HCT116 (cell line): ENCODE data around the gene NEUROD2. TPM values are rescaled to one million over a fixed set of nuclear protein-coding genes. Genes with fewer than 3 reads are reported as not detected.

Experiments
- ATAC-seq: fragments of 200-7000 bp; cut with Tn5 transposase; 2 replicates; pipeline ENCODE4 v1.9.1; 2020; ENCODE audit warnings: mild to moderate bottlenecking, moderate library complexity
- BruUV-seq: library from RNA; stranded (reverse); fragments of 400-500 nt; replicated peaks from 2 replicates; lab custom pipeline; 2021; lab: Mats Ljungman, UMichigan
- CTCF ChIA-PET: fragments of 300-600 bp; sonication (Branson Sonifier 250); formaldehyde crosslinking; loops from one replicate; lab custom pipeline; 2021; ENCODE audit warnings: antibody characterized with exemption; lab: Charles Lee
- POLR2A ChIA-PET: fragments of 300-600, 350-600 bp; sonication (Branson Sonifier 250); formaldehyde crosslinking; loops from one replicate; lab custom pipeline; 2021; ENCODE audit warnings: antibody characterized with exemption; lab: Charles Lee
- RAD21 ChIA-PET, 2 experiments: fragments of 300-600 bp; sonication (Branson Sonifier 250); formaldehyde crosslinking; loops; one replicate each; lab custom pipeline; 2023; ENCODE audit warnings: low total read pairs in 2 of 2; ENCODE audit not compliant: uncharacterized antibody in 2 of 2, unreplicated experiment in 2 of 2, low non-redundant PET in 1 of 2; lab: Charles Lee
- DNase-seq: peaks from one replicate; pipeline ENCODE4 v3.0.0-alpha.2; 2010; ENCODE audit warnings: low read depth, low spot score
- H2AFZ ChIP-seq: fragments of 200-600 bp; shearing (Covaris generic), sonication (generic); 2 replicates; pipeline ENCODE4 v1.6.1; 2017; ENCODE audit warnings: low read depth, mixed run types, mixed read lengths, antibody characterized with exemption, low read length; ENCODE audit not compliant: poor library complexity, severe bottlenecking
- H3K27ac ChIP-seq: 2 replicates; pipeline ENCODE4 v1.5.1; 2012; ENCODE audit warnings: low read depth, low read length
- H3K27me3 ChIP-seq: fragments of 200-600 bp; sonication (generic); 2 replicates; pipeline ENCODE4 v1.6.1; 2016; ENCODE audit warnings: mixed run types, low read length, mixed read lengths; ENCODE audit not compliant: insufficient read depth
- H3K36me3 ChIP-seq, 2 experiments: fragments of 200-500 bp in 1 of 2; fragments of 200-600 bp in 1 of 2; sonication (Bioruptor generic) in 1 of 2; sonication (generic) in 1 of 2; 2 replicates each; pipeline versions ENCODE4 v1.5.1 to v1.6.1; 2014 to 2016; ENCODE audit warnings: low read length in 2 of 2, inconsistent platforms in 1 of 2, mixed read lengths in 1 of 2, mixed run types in 1 of 2; ENCODE audit not compliant: insufficient read depth in 2 of 2, control insufficient read depth in 1 of 2
- H3K4me1 ChIP-seq, 2 experiments: fragments of 200-600 bp in 1 of 2; sonication (generic) in 1 of 2; 2 replicates each; pipeline versions ENCODE4 v1.5.1 to v1.6.1; 2012 to 2017; ENCODE audit warnings: low read length in 2 of 2, inconsistent platforms in 1 of 2, mild to moderate bottlenecking in 1 of 2, mixed read lengths in 1 of 2, mixed run types in 1 of 2, moderate library complexity in 1 of 2; ENCODE audit not compliant: insufficient read depth in 2 of 2, control insufficient read depth in 1 of 2
- H3K4me2 ChIP-seq: fragments of 200-600 bp; sonication (generic); 2 replicates; pipeline ENCODE4 v1.6.1; 2017; ENCODE audit warnings: mixed run types, low read length, mixed read lengths
- H3K4me3 ChIP-seq, 2 experiments: fragments of 200-600 bp in 1 of 2; sonication (generic) in 1 of 2; replicated peaks in 1 of 2; 2 replicates each; pipeline ENCODE4 v1.5.1; 2011 to 2016; ENCODE audit warnings: low read length in 2 of 2, control low read depth in 1 of 2, low read depth in 1 of 2, mild to moderate bottlenecking in 1 of 2, mixed read lengths in 1 of 2, mixed run types in 1 of 2
- H3K79me2 ChIP-seq: fragments of 200-600 bp; sonication (generic); 2 replicates; pipeline ENCODE4 v1.6.1; 2017; ENCODE audit warnings: mild to moderate bottlenecking, mixed run types, low read length, moderate library complexity, mixed read lengths; ENCODE audit not compliant: insufficient read depth
- H3K9ac ChIP-seq: fragments of 200-600 bp; sonication (generic); 2 replicates; pipeline ENCODE4 v1.6.1; 2016; ENCODE audit warnings: low read length, mixed read lengths
- H3K9me2 ChIP-seq: fragments of 200-600 bp; sonication (generic), shearing (Covaris generic); 2 replicates; pipeline ENCODE4 v1.6.1; 2017; ENCODE audit warnings: mixed run types, mild to moderate bottlenecking, moderate library complexity; ENCODE audit not compliant: insufficient read depth
- H3K9me3 ChIP-seq, 2 experiments: fragments of 200-500 bp in 1 of 2; fragments of 200-600 bp in 1 of 2; sonication (Bioruptor generic) in 1 of 2; sonication (generic) in 1 of 2; 2 replicates each; pipeline ENCODE4 v1.6.1; 2014 to 2017; ENCODE audit warnings: low read length in 2 of 2, mixed read lengths in 2 of 2, inconsistent platforms in 1 of 2, low read depth in 1 of 2, mild to moderate bottlenecking in 1 of 2, mixed run types in 1 of 2, moderate library complexity in 1 of 2; ENCODE audit not compliant: control insufficient read depth in 1 of 2, insufficient read depth in 1 of 2
- H4K20me1 ChIP-seq: fragments of 200-600 bp; sonication (generic), shearing (Covaris generic); 2 replicates; pipeline ENCODE4 v1.6.1; 2017; ENCODE audit warnings: mixed run types, mild to moderate bottlenecking, moderate library complexity; ENCODE audit not compliant: insufficient read depth
- CBX3 ChIP-seq: IDR thresholded peaks from 2 replicates; pipeline ENCODE4 v1.6.1; 2012; ENCODE audit warnings: low read depth
- EGR1 ChIP-seq: IDR thresholded peaks from 2 replicates; pipeline ENCODE4 v1.6.1; 2012; ENCODE audit warnings: low read depth
- EZH2 ChIP-seq: fragments of 200-600 bp; sonication (generic); IDR thresholded peaks from 2 replicates; pipeline ENCODE4 v1.6.1; 2017; ENCODE audit warnings: antibody characterized with exemption, mixed run types
- EZH2phosphoT487 ChIP-seq: fragments of 200-600 bp; IDR thresholded peaks from 2 replicates; pipeline ENCODE4 v1.6.1; 2018; ENCODE audit warnings: antibody characterized with exemption, borderline replicate concordance
- JUND ChIP-seq: IDR thresholded peaks from 2 replicates; pipeline ENCODE4 v1.6.1; 2012
- POLR2A ChIP-seq: IDR thresholded peaks from 2 replicates; pipeline ENCODE4 v1.7.0; 2011; ENCODE audit warnings: borderline replicate concordance; ENCODE audit not compliant: insufficient read depth, insufficient read length; ENCODE audit errors: extremely low read depth
- POLR2AphosphoS5 ChIP-seq: IDR thresholded peaks from 2 replicates; pipeline ENCODE4 v1.6.1; 2011; ENCODE audit warnings: mild to moderate bottlenecking, low read depth, low read length, moderate library complexity
- RAD21 ChIP-seq: IDR thresholded peaks from 2 replicates; pipeline ENCODE4 v1.6.1; 2012; ENCODE audit warnings: low read depth, mild to moderate bottlenecking
- SIN3A ChIP-seq: IDR thresholded peaks from 2 replicates; pipeline ENCODE4 v1.6.1; 2012; ENCODE audit warnings: low read depth
- SP1 ChIP-seq: IDR thresholded peaks from 2 replicates; pipeline ENCODE4 v1.6.1; 2012; ENCODE audit warnings: low read depth
- SRF ChIP-seq: IDR thresholded peaks from 2 replicates; pipeline ENCODE4 v1.6.1; 2012; ENCODE audit warnings: low read depth
- TCF7L2 ChIP-seq: IDR thresholded peaks from 2 replicates; pipeline ENCODE4 v1.7.0; 2011; ENCODE audit warnings: borderline replicate concordance, inconsistent platforms; ENCODE audit not compliant: insufficient read depth, insufficient read length; ENCODE audit errors: extremely low read depth
- YY1 ChIP-seq: IDR thresholded peaks from 2 replicates; pipeline ENCODE4 v1.6.1; 2011; ENCODE audit warnings: low read length, low read depth, moderate library complexity, mild to moderate bottlenecking; ENCODE audit not compliant: insufficient replicate concordance; ENCODE audit errors: extremely low read depth
- ZFX ChIP-seq: fragments of 450-650 bp; IDR thresholded peaks from 2 replicates; pipeline ENCODE4 v1.6.1; 2017
- ZNF274 ChIP-seq: fragments of 200-500 bp; sonication (Bioruptor generic); IDR thresholded peaks from 2 replicates; pipeline ENCODE4 v1.6.1; 2014; ENCODE audit warnings: mild to moderate bottlenecking, low read depth, low read length, inconsistent platforms
- intact Hi-C: fragments of 100-400 bp; cut with micrococcal nuclease; formaldehyde crosslinking; loops from 2 replicates; pipeline ENCODE4 v1.10.0; 2022
- total RNA-seq: library from RNA; stranded (reverse); gene quantifications from one replicate; pipeline ENCODE4 v1.2.1, GENCODE V29; 2021; ENCODE audit not compliant: unreplicated experiment
- TF ChIP-seq, protein P1 (sequence below): IDR thresholded peaks from 2 replicates; pipeline ENCODE4 v1.6.1; 2012
- TF ChIP-seq, protein P2 (sequence below), 3 experiments: fragments of 200-600 bp in 1 of 3; sonication (generic) in 1 of 3; IDR thresholded peaks in 2 of 3; conservative IDR thresholded peaks in 1 of 3; 2 replicates each; pipeline ENCODE4 v1.5.1; 2012 to 2017; ENCODE audit warnings: low read depth in 2 of 3, low read length in 2 of 3, antibody characterized with exemption in 1 of 3, borderline replicate concordance in 1 of 3, control low read depth in 1 of 3, mild to moderate bottlenecking in 1 of 3, mixed read lengths in 1 of 3, mixed run types in 1 of 3, moderate library complexity in 1 of 3; ENCODE audit not compliant: insufficient read depth in 1 of 3
- TF ChIP-seq, protein P3 (sequence below): IDR thresholded peaks from 2 replicates; pipeline ENCODE4 v1.6.1; 2012
- TF ChIP-seq, protein P4 (sequence below): IDR thresholded peaks from 2 replicates; pipeline ENCODE4 v1.6.1; 2012; ENCODE audit warnings: low read depth

NEUROD2 gene
- total RNA-seq, 1 experiment from 2014 or later: not detected

DNA sequence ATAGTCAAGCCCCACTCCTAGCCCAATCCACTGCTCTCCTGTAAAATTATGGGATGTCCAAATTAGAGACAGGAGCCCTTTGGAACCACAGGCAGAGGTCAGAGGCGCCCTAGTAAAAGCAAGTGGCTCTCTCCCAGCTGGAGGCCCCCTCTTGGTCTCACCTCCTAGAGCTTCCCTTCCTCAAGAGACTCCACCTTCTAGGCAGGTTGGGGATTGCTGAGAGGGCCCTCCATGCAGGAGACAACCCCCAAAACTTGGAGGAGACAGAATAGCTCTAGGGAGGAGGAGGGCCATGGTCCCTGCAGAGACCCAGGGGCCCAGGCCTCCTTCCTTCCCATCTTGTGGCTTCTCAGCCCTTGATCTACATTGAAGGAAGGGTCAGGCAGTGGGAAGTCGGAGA is 29.4 kb downstream of the NEUROD2 start:
- Histone ChIP-seq H3K4me1 (peaks cover 4 to 11% of the 10 kb centered on the region in 2 experiments; a peak in 2 of 4 replicates), H3K27me3 (no peaks in the 10 kb centered on the region), H3K79me2 (no peaks in the 10 kb centered on the region), H2AFZ (no peak overlapping the region), H3K27ac (no peak overlapping the region), H3K4me2 (no peak overlapping the region), H3K36me3 (no peaks in the 10 kb centered on the region), H3K4me3 (no peak overlapping the region), H3K9ac (no peak overlapping the region), H3K9me3 (no peaks in the 10 kb centered on the region), H3K9me2 (no peaks in the 10 kb centered on the region), H4K20me1 (no peaks in the 10 kb centered on the region)
- DNase-seq (no peak), ATAC-seq (no peak)
- ChIA-PET RAD21 (no interaction called here), POLR2A (no interaction called here), CTCF (no interaction called here)
- no TSS peak for BruUV-seq
- intact Hi-C loops: no loop called here
- TF ChIP-seq, protein P1, sequence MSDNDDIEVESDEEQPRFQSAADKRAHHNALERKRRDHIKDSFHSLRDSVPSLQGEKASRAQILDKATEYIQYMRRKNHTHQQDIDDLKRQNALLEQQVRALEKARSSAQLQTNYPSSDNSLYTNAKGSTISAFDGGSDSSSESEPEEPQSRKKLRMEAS: no peak
- TF ChIP-seq SIN3A (no peak), EZH2phosphoT487 (no peak), SRF (no peak), ZFX (no peak), POLR2AphosphoS5 (no peak), EGR1 (no peak), POLR2A (no peak), SP1 (no peak), ZNF274 (no peak), CBX3 (no peak), YY1 (no peak), EZH2 (no peak), TCF7L2 (no peak), RAD21 (no peak), JUND (no peak)
- TF ChIP-seq, protein P2, sequence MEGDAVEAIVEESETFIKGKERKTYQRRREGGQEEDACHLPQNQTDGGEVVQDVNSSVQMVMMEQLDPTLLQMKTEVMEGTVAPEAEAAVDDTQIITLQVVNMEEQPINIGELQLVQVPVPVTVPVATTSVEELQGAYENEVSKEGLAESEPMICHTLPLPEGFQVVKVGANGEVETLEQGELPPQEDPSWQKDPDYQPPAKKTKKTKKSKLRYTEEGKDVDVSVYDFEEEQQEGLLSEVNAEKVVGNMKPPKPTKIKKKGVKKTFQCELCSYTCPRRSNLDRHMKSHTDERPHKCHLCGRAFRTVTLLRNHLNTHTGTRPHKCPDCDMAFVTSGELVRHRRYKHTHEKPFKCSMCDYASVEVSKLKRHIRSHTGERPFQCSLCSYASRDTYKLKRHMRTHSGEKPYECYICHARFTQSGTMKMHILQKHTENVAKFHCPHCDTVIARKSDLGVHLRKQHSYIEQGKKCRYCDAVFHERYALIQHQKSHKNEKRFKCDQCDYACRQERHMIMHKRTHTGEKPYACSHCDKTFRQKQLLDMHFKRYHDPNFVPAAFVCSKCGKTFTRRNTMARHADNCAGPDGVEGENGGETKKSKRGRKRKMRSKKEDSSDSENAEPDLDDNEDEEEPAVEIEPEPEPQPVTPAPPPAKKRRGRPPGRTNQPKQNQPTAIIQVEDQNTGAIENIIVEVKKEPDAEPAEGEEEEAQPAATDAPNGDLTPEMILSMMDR (IDR thresholded peaks at IDR 0.05 in 2 of 3, conservative IDR thresholded peaks at IDR 0.05 in 1 of 3; ENCODE audit: borderline replicate concordance in 1 of 3, insufficient read depth in 1 of 3, low read depth in 2 of 3, low read length in 2 of 3): no peak
- TF ChIP-seq, protein P3, sequence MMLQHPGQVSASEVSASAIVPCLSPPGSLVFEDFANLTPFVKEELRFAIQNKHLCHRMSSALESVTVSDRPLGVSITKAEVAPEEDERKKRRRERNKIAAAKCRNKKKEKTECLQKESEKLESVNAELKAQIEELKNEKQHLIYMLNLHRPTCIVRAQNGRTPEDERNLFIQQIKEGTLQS: no peak
- TF ChIP-seq, protein P4, sequence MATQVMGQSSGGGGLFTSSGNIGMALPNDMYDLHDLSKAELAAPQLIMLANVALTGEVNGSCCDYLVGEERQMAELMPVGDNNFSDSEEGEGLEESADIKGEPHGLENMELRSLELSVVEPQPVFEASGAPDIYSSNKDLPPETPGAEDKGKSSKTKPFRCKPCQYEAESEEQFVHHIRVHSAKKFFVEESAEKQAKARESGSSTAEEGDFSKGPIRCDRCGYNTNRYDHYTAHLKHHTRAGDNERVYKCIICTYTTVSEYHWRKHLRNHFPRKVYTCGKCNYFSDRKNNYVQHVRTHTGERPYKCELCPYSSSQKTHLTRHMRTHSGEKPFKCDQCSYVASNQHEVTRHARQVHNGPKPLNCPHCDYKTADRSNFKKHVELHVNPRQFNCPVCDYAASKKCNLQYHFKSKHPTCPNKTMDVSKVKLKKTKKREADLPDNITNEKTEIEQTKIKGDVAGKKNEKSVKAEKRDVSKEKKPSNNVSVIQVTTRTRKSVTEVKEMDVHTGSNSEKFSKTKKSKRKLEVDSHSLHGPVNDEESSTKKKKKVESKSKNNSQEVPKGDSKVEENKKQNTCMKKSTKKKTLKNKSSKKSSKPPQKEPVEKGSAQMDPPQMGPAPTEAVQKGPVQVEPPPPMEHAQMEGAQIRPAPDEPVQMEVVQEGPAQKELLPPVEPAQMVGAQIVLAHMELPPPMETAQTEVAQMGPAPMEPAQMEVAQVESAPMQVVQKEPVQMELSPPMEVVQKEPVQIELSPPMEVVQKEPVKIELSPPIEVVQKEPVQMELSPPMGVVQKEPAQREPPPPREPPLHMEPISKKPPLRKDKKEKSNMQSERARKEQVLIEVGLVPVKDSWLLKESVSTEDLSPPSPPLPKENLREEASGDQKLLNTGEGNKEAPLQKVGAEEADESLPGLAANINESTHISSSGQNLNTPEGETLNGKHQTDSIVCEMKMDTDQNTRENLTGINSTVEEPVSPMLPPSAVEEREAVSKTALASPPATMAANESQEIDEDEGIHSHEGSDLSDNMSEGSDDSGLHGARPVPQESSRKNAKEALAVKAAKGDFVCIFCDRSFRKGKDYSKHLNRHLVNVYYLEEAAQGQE: no peak
